CD4-positive, alpha-beta T cell treated with Interleukin-2 at 100 ng/mL for 4 hours (primary cell): ENCODE data around the gene CISH.

Experiments used
- DNase-seq: peaks from one replicate; pipeline ENCODE4 v3.0.0-alpha.2; 2020; ENCODE audit warnings: low spot score

CISH gene

GRCh38 chr3:50612970-50613846, 1.6 kb upstream of the CISH start:
- DNase-seq: peak; percentile 42

- no peak for DNase-seq
Observed at GRCh38 chr3:50612234-50612882, 784 bp upstream of the CISH start.

GRCh38 chr3:50610992-50611463, 546 bp downstream of the CISH start:
- DNase-seq: no peak

- DNase-seq: peak; percentile 77
Observed at GRCh38 chr3:50610181-50610971, 1.2 kb downstream of the CISH start.

GRCh38 chr3:50609763-50610085, 1.9 kb downstream of the CISH start:
- no peak for DNase-seq

- DNase-seq: no peak
Observed at GRCh38 chr3:50609071-50609762, 2.4 kb downstream of the CISH start.

GRCh38 chr3:50608278-50608677, 3.3 kb downstream of the CISH start:
- DNase-seq: no peak

- no peak for DNase-seq
Observed at GRCh38 chr3:50607271-50608091, 4.1 kb downstream of the CISH start.

- peak; percentile 52 for DNase-seq
Observed at GRCh38 chr3:50606596-50606995, 5.0 kb downstream of the CISH start.

GRCh38 chr3:50605901-50606326, 5.7 kb downstream of the CISH start:
- DNase-seq: no peak

GRCh38 chr3:50604628-50605588, 6.7 kb downstream of the CISH start:
- no peak for DNase-seq

GRCh38 chr3:50604110-50604621, 7.4 kb downstream of the CISH start:
- no peak for DNase-seq

GRCh38 chr3:50603261-50604109, 8.1 kb downstream of the CISH start:
- no peak for DNase-seq

GRCh38 chr3:50602595-50603191, 8.9 kb downstream of the CISH start:
- no peak for DNase-seq

- DNase-seq: peak; percentile 96
Observed at GRCh38 chr3:50600841-50601591, 10.6 kb downstream of the CISH start.

GRCh38 chr3:50600141-50600753, 11.3 kb downstream of the CISH start:
- peak; percentile 61 for DNase-seq

GRCh38 chr3:50599716-50600118, 11.9 kb downstream of the CISH start:
- no peak for DNase-seq
